ENCODE data around the gene OPRL1.
"Not testable (repeated sequence)": the region's sequence is repeated elsewhere in the genome, so short reads cannot be mapped to it uniquely, and the experiment has no call there.

The OPRL1 gene

GRCh38 chr20:64117432-64117777 is 37.5 kb downstream of the OPRL1 start:
- DNase-seq (ENCODE audit: low read depth), result not testable (repeated sequence)

DNA sequence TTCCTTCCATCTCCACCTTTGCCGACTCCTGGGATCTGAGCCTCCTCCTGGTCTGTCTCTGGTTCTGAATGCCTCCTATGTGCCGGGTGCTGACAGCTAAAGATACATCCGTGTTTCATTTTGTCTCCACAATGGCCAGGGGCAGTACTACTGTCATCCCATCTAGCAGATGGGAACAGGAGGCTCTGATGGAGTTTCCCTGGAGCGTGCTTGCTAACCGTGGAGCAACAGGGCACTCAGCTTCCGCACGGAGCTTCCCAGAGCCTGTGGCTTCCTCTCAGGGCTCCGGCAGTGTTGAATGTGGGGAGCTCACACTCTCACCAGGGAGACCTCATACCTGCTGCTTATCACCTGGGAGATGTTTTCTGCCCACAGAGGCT is 39.4 kb downstream of the OPRL1 start:
- no peak for DNase-seq (ENCODE audit: low read depth)

GRCh38 chr20:64119681-64120341 is 39.9 kb downstream of the OPRL1 start:
- DNase-seq (ENCODE audit: low read depth), result no peak

DNA sequence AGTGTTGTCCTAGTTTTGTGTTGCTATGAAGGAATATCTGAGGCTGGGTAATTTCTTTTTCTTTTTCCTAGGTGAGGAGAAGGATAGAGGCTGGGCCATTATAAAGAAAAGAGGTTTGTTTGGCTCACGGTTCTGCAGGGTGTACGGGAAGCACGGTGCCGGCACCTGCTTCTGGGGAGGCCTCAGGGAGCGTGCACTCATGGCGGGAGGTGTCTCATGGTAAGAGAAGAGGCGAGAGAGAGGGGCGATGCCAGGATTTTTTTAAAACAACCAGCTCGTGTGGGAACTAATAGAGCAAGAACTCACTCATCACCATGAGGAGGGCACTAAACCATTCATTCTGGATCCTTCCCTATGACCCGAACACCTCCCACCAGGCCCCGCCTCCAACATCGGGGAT is 41.7 kb downstream of the OPRL1 start:
- DNase-seq (ENCODE audit: low read depth), result no peak

DNA sequence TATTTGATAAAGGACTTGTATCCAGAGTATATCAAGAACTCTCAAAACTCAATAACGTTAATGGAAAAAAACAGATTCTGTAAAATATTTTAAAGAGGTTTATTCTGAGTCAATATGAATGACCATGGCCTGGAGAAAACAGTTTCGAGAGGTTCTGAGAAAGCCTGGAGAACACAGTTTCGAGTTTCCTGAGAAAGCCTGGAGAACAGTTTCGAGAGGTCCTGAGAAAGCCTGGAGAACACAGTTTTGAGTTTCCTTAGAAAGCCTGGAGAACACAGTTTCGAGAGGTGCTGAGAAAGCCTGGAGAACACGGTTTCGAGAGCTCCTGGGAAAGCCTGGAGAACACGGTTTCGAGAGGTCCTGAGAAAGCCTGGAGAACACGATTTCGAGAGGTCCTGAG is 43.0 kb downstream of the OPRL1 start:
- not testable (repeated sequence) for DNase-seq (ENCODE audit: low read depth)

GRCh38 chr20:64123517-64123916 is 43.6 kb downstream of the OPRL1 start:
- DNase-seq (ENCODE audit: low read depth), result not testable (repeated sequence)

- DNase-seq (ENCODE audit: low read depth), result no peak
Observed at GRCh38 chr20:64129146-64129782, 49.4 kb downstream of the OPRL1 start.

DNA sequence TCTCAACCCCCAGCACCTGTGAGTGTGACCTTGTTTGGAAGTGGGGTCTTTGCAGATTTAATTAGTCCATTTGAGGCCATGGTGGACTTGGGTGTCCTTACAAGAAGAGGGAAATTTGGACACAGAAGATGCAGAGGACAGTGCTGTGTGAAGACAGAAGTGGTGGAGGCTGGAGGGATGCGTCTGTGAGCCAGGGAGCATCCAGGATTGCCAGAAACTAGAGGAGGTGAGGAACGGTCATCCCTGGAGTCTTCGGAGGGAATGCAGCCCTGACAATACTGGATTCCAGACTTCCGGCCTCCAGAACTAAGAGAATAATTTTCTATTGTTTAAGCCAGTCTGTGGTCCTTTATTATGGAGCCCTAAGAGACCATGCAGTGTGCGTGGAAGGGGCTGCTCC is 50.4 kb downstream of the OPRL1 start:
- no peak for DNase-seq (ENCODE audit: low read depth)

- DNase-seq (ENCODE audit: low read depth), result no peak
Observed at GRCh38 chr20:64130876-64131275, 51.0 kb downstream of the OPRL1 start.

DNA sequence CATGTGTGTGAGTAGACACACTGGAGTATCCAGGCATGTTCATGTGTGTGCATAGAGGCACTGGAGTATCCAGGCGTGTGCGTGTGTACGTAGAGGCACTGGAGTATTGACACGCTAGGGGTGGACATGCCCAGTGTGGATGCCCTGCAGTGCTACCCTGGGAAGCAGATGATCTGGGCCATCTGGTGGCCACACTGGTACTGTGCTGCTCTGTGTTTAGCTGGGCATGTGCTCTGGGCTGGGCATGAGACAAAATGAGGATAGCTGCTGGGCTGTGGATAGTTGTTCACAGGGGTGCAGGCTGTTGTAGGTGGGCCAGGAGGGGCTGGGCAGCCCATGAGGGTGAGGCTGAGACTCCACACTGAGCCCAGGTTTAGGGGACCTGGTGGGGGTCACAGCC is 51.5 kb downstream of the OPRL1 start:
- no peak for DNase-seq (ENCODE audit: low read depth)

- no peak for DNase-seq (ENCODE audit: low read depth)
Observed at GRCh38 chr20:64133951-64134407, 54.1 kb downstream of the OPRL1 start.

- not testable (repeated sequence) for DNase-seq (ENCODE audit: low read depth)
Observed at GRCh38 chr20:64134744-64135143, 54.9 kb downstream of the OPRL1 start.

DNA sequence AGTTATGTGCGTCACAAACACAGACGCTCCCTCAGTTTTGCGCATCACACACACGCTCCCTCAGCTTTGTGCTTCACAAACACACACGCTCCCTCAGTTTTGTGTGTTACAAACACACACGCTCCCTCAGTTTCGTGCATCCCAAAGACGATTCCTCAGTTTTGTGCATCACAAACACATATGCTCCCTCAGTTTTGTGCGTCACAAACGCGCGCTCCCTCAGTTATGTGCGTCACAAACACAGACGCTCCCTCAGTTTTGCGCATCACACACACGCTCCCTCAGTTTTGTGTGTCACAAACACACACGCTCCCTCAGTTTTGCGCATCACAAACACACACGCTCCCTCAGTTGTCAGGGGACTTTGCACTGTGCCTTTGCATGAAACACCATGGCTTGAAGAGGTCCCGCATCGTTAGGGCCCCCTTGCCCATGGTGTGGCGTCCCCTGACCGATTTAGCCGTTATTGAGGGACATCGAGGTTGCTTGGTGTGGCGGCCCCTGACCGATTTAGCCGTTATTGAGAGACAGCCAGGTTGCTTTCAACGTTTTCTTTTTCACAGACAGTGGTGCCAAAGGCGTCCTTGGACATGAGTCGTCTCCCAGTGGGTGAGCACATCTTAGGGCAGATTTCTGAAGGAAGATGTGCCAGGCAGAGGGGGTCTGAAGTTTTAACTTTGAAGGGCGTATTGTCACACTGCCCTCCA is 56.3 kb downstream of the OPRL1 start:
- no peak for DNase-seq (ENCODE audit: low read depth)

DNA sequence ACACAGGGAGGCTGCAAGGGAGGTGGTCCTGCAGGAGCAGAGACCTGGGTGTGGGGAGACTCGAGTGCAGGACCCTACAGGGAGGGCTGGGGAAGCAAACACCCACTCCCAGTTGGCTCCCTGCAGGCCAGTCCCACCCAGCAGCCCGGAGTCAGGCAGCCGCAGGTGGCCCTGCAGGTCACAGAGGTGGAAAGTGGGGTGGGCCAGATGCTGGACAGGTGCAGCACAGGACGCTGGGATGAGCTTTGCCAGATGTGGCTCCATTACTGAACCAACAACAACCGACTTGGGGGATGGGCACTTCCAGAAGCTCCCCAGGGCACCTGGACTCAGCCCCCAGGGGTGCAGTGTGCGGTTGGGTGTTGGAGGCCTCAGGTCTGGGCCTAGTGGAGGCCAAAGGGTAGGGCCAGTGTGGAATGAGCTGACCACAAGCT is 57.7 kb downstream of the OPRL1 start:
- no peak for DNase-seq (ENCODE audit: low read depth)

DNA sequence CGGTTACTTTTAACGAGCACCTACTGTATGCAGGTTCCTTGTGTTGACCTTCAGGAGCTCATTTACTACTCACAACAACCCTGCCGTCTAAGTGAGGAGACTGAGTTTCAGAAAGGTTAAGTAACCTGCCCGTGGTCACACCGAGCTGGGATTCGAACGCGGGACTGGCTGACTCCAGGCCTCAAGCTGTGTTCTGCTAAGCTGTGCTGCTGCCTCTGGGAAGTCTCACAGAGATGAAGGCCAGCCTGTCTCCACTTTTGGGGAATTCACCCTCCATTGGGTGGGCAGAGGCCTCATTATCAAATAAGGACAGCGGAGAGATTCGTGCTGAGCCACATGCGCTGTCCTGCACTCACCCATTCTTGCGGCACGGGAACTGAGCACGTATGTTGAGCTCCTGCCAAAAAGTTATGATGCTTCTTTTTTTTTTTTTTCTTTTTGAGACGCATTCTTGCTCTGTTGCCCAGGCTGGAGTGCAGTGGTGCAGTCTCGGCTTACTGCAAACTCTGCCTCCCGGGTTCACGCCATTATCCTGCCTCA is 58.5 kb downstream of the OPRL1 start:
- no peak for DNase-seq (ENCODE audit: low read depth)

- DNase-seq (ENCODE audit: low read depth), result no peak
Observed at GRCh38 chr20:64139199-64140060, 59.5 kb downstream of the OPRL1 start.

DNA sequence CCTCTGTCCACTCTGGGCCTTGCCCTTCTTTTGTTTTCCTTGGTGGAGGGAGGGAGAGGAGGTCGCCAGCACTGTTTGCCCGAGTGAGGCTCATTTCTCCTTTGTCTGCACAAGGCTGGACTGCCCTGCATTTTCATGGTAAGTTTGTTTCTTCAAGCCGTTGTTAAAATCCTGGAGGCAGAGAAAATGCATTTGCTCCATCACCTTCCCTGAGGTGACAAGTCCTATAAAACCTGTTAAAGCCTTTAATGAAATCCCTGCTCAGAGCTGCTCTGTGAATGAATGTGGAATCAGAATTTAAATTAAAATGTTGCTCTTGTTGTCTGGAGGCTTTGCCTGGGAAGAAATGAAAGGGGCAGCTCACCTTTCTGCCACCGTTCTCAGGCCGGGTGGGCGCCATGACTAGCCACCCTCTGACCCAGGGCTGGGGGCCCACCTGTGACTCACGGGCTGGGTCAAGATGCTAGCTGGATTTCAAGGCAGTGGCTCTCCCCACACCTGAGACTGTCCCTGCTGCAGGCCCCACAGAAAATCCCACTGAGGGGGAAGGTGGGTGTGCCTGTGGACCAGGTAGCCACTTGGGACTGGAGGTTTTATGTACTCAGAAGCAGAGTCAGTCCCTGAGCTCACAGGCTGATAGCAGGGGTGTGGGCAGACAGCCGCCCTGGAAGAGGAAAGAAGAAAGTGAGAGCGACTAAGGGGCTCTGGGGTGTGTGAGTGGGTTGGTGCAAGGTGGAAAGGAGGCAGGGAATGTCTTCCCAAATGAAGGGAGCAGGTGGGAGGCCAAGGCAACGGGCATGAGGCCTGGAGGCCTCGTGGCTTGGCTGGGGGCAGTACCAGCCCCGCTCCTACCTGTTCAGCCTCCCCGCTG is 60.4 kb downstream of the OPRL1 start:
- DNase-seq (ENCODE audit: low read depth), result no peak

DNA sequence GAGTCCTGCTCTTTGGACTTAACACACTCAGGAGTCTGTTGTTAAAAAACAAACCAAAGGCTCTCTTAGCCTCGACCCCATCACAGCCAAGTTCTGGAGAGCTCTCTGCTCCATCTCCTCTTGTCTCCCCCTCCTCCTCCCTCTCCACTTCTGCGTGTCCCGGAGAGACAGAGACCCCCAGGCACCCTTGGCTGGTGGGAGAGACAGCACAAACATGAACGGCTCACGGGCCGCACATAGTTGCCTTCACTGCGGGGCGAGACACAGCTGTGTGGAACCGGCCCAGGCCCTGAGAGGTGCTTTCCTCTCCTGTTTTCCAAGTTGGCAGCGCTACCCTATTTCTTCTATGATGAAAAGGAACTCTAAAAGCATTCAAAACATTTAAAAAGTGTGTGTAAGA is 61.1 kb downstream of the OPRL1 start:
- no peak for DNase-seq (ENCODE audit: low read depth)

- no peak for DNase-seq (ENCODE audit: low read depth)
Observed at GRCh38 chr20:64142590-64142989, 62.7 kb downstream of the OPRL1 start.

DNA sequence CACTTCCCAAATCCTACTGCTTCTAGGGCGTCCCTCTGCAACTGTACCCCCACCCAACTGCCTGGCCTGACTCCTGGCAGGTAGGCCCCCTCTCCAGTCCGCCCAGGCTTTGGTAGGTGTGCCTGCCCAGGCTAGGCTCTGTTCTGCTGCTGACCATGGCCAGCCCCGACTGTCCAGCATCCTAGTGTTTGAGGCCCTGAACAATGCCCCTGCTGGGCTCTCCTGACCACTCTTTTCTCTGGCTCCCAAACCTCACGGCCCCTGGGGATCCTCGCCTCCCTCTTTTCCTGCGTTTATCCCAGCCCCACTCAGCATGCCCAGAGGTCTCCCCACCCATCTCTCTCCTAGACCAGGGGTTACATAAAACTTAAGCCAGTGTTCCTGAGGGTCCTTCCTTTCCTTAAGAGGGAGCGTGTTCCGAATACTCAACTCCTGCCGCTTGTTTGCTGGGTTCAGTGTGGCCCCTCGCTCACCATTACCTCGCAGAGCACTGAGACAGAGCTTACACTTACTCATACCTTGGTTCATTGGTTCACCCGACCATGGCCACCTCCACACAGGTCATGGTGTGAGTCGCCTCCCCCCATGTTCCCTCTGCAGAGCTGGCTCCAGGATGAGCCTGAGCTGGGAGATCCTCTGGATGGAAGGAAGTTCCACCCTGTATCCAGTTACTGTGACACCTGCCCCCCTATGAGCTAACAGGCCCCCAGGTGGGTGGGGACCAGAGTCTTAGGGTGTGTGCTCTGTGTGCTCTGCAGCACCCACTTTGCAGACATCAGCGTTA is 63.3 kb downstream of the OPRL1 start:
- no peak for DNase-seq (ENCODE audit: low read depth)

Measured in stimulated activated CD8-positive, alpha-beta memory T cell treated with anti-CD3 and anti-CD28 coated beads, Interleukin-4, amount 100 ng/mL, for 24 hours (primary cell).